Keratinocyte (primary cell): Measurements from ENCODE around the gene C11orf91. TPM values are rescaled to one million over a fixed set of nuclear protein-coding genes. Genes with fewer than 3 reads are reported as not detected.

Experiments used
- DNase-seq: peaks from one replicate; pipeline ENCODE4 v3.0.0-alpha.2; 2011; ENCODE audit warnings: low read depth, missing footprints, low spot score
- FAIRE-seq: peaks from 2 replicates; lab custom pipeline; 2011; peaks lifted over from hg19 to GRCh38; lab: Jason Lieb, UNC
- H2AFZ ChIP-seq: 2 replicates; pipeline ENCODE4 v1.6.0; 2012; ENCODE audit warnings: low read length, control low read depth, inconsistent platforms; ENCODE audit not compliant: control insufficient read depth
- H3K27ac ChIP-seq: 2 replicates; pipeline ENCODE4 v1.5.1; 2011; ENCODE audit warnings: low read length; ENCODE audit not compliant: control insufficient read depth, insufficient read depth
- H3K27me3 ChIP-seq: 3 replicates; pipeline ENCODE4 v1.6.0; 2011; ENCODE audit warnings: low read length; ENCODE audit not compliant: control insufficient read depth, insufficient read depth; ENCODE audit errors: extremely low read depth
- H3K36me3 ChIP-seq, 2 experiments: 2 replicates in 1 of 2; 3 replicates in 1 of 2; pipeline ENCODE4 v1.5.1; 2011; ENCODE audit warnings: low read length in 2 of 2, mild to moderate bottlenecking in 1 of 2; ENCODE audit not compliant: control insufficient read depth in 2 of 2, insufficient read depth in 2 of 2; ENCODE audit errors: extremely low read depth in 1 of 2
- H3K4me1 ChIP-seq: 3 replicates; pipeline ENCODE4 v1.5.1; 2011; ENCODE audit warnings: low read length; ENCODE audit not compliant: control insufficient read depth, insufficient read depth; ENCODE audit errors: extremely low read depth
- H3K4me2 ChIP-seq: 3 replicates; pipeline ENCODE4 v1.6.0; 2011; ENCODE audit warnings: low read depth, low read length; ENCODE audit not compliant: control insufficient read depth, insufficient read depth; ENCODE audit errors: extremely low read depth
- H3K4me3 ChIP-seq, 3 experiments: fragments of 200-600 bp in 1 of 3; sonication (generic) in 1 of 3; 2 replicates in 2 of 3; 3 replicates in 1 of 3; pipeline ENCODE4 v1.5.1; 2011 to 2016; ENCODE audit warnings: low read length in 3 of 3, mild to moderate bottlenecking in 3 of 3, control low read depth in 2 of 3, inconsistent platforms in 1 of 3, low read depth in 1 of 3, mixed read lengths in 1 of 3, mixed run types in 1 of 3, moderate library complexity in 1 of 3; ENCODE audit not compliant: control insufficient read depth in 2 of 3, insufficient read depth in 2 of 3; ENCODE audit errors: extremely low read depth in 1 of 3
- H3K79me2 ChIP-seq: 2 replicates; pipeline ENCODE4 v1.6.0; 2012; ENCODE audit warnings: low read length; ENCODE audit not compliant: control insufficient read depth, insufficient read depth
- H3K9ac ChIP-seq: 3 replicates; pipeline ENCODE4 v1.6.0; 2011; ENCODE audit warnings: low read length; ENCODE audit not compliant: control insufficient read depth, insufficient read depth; ENCODE audit errors: extremely low read depth
- H3K9me1 ChIP-seq: 3 replicates; pipeline ENCODE4 v1.6.0; 2011; ENCODE audit warnings: low read length; ENCODE audit not compliant: control insufficient read depth, insufficient read depth; ENCODE audit errors: extremely low read depth
- H3K9me3 ChIP-seq: 2 replicates; pipeline ENCODE4 v1.5.1; 2012; ENCODE audit warnings: low read depth, low read length; ENCODE audit not compliant: control insufficient read depth
- H4K20me1 ChIP-seq: 3 replicates; pipeline ENCODE4 v1.6.0; 2011; ENCODE audit warnings: low read length; ENCODE audit not compliant: control insufficient read depth, insufficient read depth; ENCODE audit errors: extremely low read depth
- CTCF ChIP-seq, 3 experiments: IDR thresholded peaks in 1 of 3; conservative IDR thresholded peaks in 1 of 3; optimal IDR thresholded peaks in 1 of 3; 2 replicates in 2 of 3; 3 replicates in 1 of 3; pipeline versions ENCODE3 to v1.5.1; 2011; ENCODE audit warnings: low read length in 3 of 3, mild to moderate bottlenecking in 3 of 3, moderate library complexity in 2 of 3, control low read depth in 1 of 3, inconsistent platforms in 1 of 3; ENCODE audit not compliant: insufficient read depth in 2 of 3; ENCODE audit errors: extremely low read depth in 1 of 3
- EZH2 ChIP-seq: IDR thresholded peaks from one replicate; pipeline ENCODE4 v1.6.1; 2012; ENCODE audit warnings: inconsistent platforms, mild to moderate bottlenecking, low read length, moderate library complexity
- dilution Hi-C: fragments of 300-500 bp; cut with MboI; formaldehyde crosslinking; loops from one replicate; pipeline ENCODE4 v1.7.0; 2020; ENCODE audit warnings: low sequenced_read_pairs; ENCODE audit not compliant: extremely low pct_ligation_motif_present
- polyA plus RNA-seq, 5 experiments: library from polyadenylated mRNA; depleted of rRNA in 3 of 5; stranded (reverse) in 3 of 5; stranded (forward) in 1 of 5; unstranded in 1 of 5; fragments of >200 nt; gene quantifications; 1 replicate in 1 of 5; 2 replicates in 3 of 5; 3 replicates in 1 of 5; pipeline versions ENCODE4 v1.2.1 to v1.2.3, GENCODE V29; 2011 to 2012; ENCODE audit warnings: missing spikeins in 2 of 5, low read depth in 1 of 5, low replicate concordance in 1 of 5

Gene C11orf91
- polyA plus RNA-seq, 1 donor (not counting 4 experiments of a cell fraction or from before 2014, with no cell fraction given), result 0.10 TPM

GRCh38 chr11:33667819-33668467, 32.7 kb downstream of the C11orf91 start:
- H3K36me3 ChIP-seq, result no peaks in the 10 kb centered on the region
- H3K9ac ChIP-seq, result no peak overlapping the region
- H3K9me1 ChIP-seq, result no peaks in the 10 kb centered on the region
- TF ChIP-seq EZH2 (no peak), CTCF (optimal IDR thresholded peaks at IDR 0.05 in 1 of 3, IDR thresholded peaks at IDR 0.05 in 1 of 3, conservative IDR thresholded peaks at IDR 0.05 in 1 of 3; ENCODE audit: extremely low read depth in 1 of 3, insufficient read depth in 2 of 3, low read length in 3 of 3) (no peak)
- H3K4me3 ChIP-seq, result no peak overlapping the region
- H3K4me1 ChIP-seq, result peaks cover 46% of the 10 kb centered on the region
- H3K27ac ChIP-seq, result peak overlapping the region; percentile 7
- peak overlapping the region; percentile 35 for H2AFZ ChIP-seq
- H3K4me2 ChIP-seq, result peak overlapping the region; percentile 3
- no peaks in the 10 kb centered on the region for H4K20me1 ChIP-seq
- no peaks in the 10 kb centered on the region for H3K79me2 ChIP-seq
- H3K27me3 ChIP-seq, result no peaks in the 10 kb centered on the region
- H3K9me3 ChIP-seq, result no peaks in the 10 kb centered on the region
- peak; percentile 75 for FAIRE-seq
- DNase-seq, result no peak
- dilution Hi-C loops, result no loop called here

GRCh38 chr11:33665350-33666106, 35.1 kb downstream of the C11orf91 start:
- H3K4me2 ChIP-seq, result peak overlapping the region; percentile 22
- no peak overlapping the region for H3K4me3 ChIP-seq
- no peak overlapping the region for H3K9ac ChIP-seq
- peaks cover 38% of the 10 kb centered on the region for H3K4me1 ChIP-seq
- no peak for DNase-seq
- no peaks in the 10 kb centered on the region for H3K27me3 ChIP-seq
- H3K27ac ChIP-seq, result no peak overlapping the region
- no peaks in the 10 kb centered on the region for H3K79me2 ChIP-seq
- dilution Hi-C loops, result no loop called here
- no peaks in the 10 kb centered on the region for H3K9me1 ChIP-seq
- FAIRE-seq, result no peak
- TF ChIP-seq EZH2, result no peak
- TF ChIP-seq CTCF (optimal IDR thresholded peaks at IDR 0.05 in 1 of 3, IDR thresholded peaks at IDR 0.05 in 1 of 3, conservative IDR thresholded peaks at IDR 0.05 in 1 of 3; ENCODE audit: extremely low read depth in 1 of 3, insufficient read depth in 2 of 3, low read length in 3 of 3), result no peak
- H3K9me3 ChIP-seq, result no peaks in the 10 kb centered on the region
- peak overlapping the region; percentile 17 for H2AFZ ChIP-seq
- H4K20me1 ChIP-seq, result no peaks in the 10 kb centered on the region
- H3K36me3 ChIP-seq, result no peaks in the 10 kb centered on the region
